ENCODE data around the gene GABRB3. TPM values are rescaled to one million over a fixed set of nuclear protein-coding genes. Genes with fewer than 3 reads are reported as not detected.

The GABRB3 gene
- total and polyA plus RNA-seq, 2 donors (not counting 3 experiments of a cell fraction or from before 2014, with no cell fraction given) = 0.03 TPM; not detected in 1

- Histone ChIP-seq H2AFZ (ENCODE audit: low read depth, low read length) (no peak overlapping the region), H3K79me2 (ENCODE audit: control insufficient read depth, insufficient read depth, low read length) (no peaks in the 10 kb centered on the region), H3K4me2 (ENCODE audit: insufficient read depth, low read length) (no peak overlapping the region), H3K27me3 (ENCODE audit: control insufficient read depth in 2 of 2, insufficient read depth in 2 of 2, low read length in 2 of 2) (no peaks in the 10 kb centered on the region), H3K9me3 (replicated peaks; ENCODE audit: control insufficient read depth, insufficient read depth, low read length) (peaks cover 13% of the 10 kb centered on the region), H3K36me3 (ENCODE audit: control insufficient read depth in 2 of 2, extremely low read depth in 1 of 2, insufficient read depth in 2 of 2, low read length in 2 of 2) (no peaks in the 10 kb centered on the region), H3K27ac (ENCODE audit: insufficient read depth, low read depth, low read length) (no peak overlapping the region), H4K20me1 (replicated peaks; ENCODE audit: control insufficient read depth, extremely low read depth, insufficient read depth, low read length) (no peaks in the 10 kb centered on the region), H3K4me1 (ENCODE audit: control insufficient read depth, extremely low read depth, insufficient read depth, low read length) (no peaks in the 10 kb centered on the region), H3K4me3 (replicated peaks in 1 of 3; ENCODE audit: insufficient read depth in 1 of 3, low read depth in 1 of 3, low read length in 3 of 3) (no peak overlapping the region), H3K9me1 (replicated peaks; ENCODE audit: control insufficient read depth, extremely low read depth, insufficient read depth, low read length) (no peaks in the 10 kb centered on the region), H3K9ac (replicated peaks; ENCODE audit: extremely low read depth, insufficient read depth, low read length) (no peak overlapping the region)
- POLR2A ChIA-PET = no interaction called here
- DNase-seq (ENCODE audit: low read depth, low spot score) (no peak), FAIRE-seq (no peak)
- intact Hi-C loops (cut with micrococcal nuclease) (no loop called here), dilution Hi-C loops (cut with MboI; ENCODE audit: extremely low pct_ligation_motif_present, low sequenced_read_pairs) (no loop called here)
- TF ChIP-seq FOS (IDR thresholded peaks at IDR 0.05; ENCODE audit: borderline replicate concordance, insufficient read depth, low read length) = no peak
- TF ChIP-seq MYC (IDR thresholded peaks at IDR 0.05; ENCODE audit: low read depth, low read length) = no peak
- TF ChIP-seq GATA2 (IDR thresholded peaks at IDR 0.05; ENCODE audit: insufficient read depth, insufficient read length, low read depth, low read length) = no peak
- no peak for TF ChIP-seq JUN (IDR thresholded peaks at IDR 0.05; ENCODE audit: borderline replicate concordance, insufficient read depth, insufficient read length, low read depth)
- no peak for TF ChIP-seq POLR2AphosphoS5 (IDR thresholded peaks at IDR 0.05; ENCODE audit: insufficient read depth, low read depth, low read length)
- TF ChIP-seq MAX (IDR thresholded peaks at IDR 0.05; ENCODE audit: insufficient read depth, insufficient read length) = no peak
- no peak for TF ChIP-seq CTCF (IDR thresholded peaks at IDR 0.05; ENCODE audit: extremely low read depth in 1 of 2, insufficient read depth in 1 of 2, low read depth in 1 of 2, low read length in 2 of 2)
- TF ChIP-seq POLR2A (IDR thresholded peaks at IDR 0.05; ENCODE audit: low read depth, low read length) = no peak
- TF ChIP-seq EZH2 (IDR thresholded peaks at IDR 0.05; ENCODE audit: borderline replicate concordance, low read depth, low read length, severe bottlenecking) = no peak
- CTCF ChIA-PET = no interaction called here
- BruUV-seq (replicated peaks) = no TSS peak
These were observed 137.3 kb downstream of the GABRB3 start for GRCh38 chr15:26635614-26636013.

Measured in endothelial cell of umbilical vein (primary cell).